Fibroblast of lung (primary cell): ENCODE data around the gene CLCNKA. TPM values are rescaled to one million over a fixed set of nuclear protein-coding genes. Genes with fewer than 3 reads are reported as not detected.

ENCODE experiments used
- DNase-seq, 2 donors: peaks; one replicate each; pipeline versions ENCODE4 v3.0.0 to v3.0.0-alpha.2; 2010; ENCODE audit warnings: low read depth in 2 of 2
- H2AFZ ChIP-seq: 2 replicates; pipeline ENCODE4 v1.5.1; 2012; ENCODE audit warnings: low read length, control low read depth, inconsistent platforms
- H3K27ac ChIP-seq: 2 replicates; pipeline ENCODE4 v1.5.1; 2011; ENCODE audit warnings: low read length, control low read depth; ENCODE audit not compliant: insufficient read depth
- H3K27me3 ChIP-seq: 2 replicates; pipeline ENCODE4 v1.5.1; 2011; ENCODE audit warnings: mild to moderate bottlenecking, low read length; ENCODE audit not compliant: control insufficient read depth, insufficient read depth
- H3K36me3 ChIP-seq: 2 replicates; pipeline ENCODE4 v1.5.1; 2011; ENCODE audit warnings: low read length; ENCODE audit not compliant: control insufficient read depth, insufficient read depth
- H3K4me1 ChIP-seq: 2 replicates; pipeline ENCODE4 v1.5.1; 2011; ENCODE audit warnings: low read length; ENCODE audit not compliant: control insufficient read depth, insufficient read depth; ENCODE audit errors: extremely low read depth
- H3K4me2 ChIP-seq: 2 replicates; pipeline ENCODE4 v1.5.1; 2011; ENCODE audit warnings: low read length, control low read depth; ENCODE audit not compliant: insufficient read depth; ENCODE audit errors: extremely low read depth
- H3K4me3 ChIP-seq, 4 experiments: fragments of 200-600 bp in 1 of 4; sonication (generic) in 1 of 4; replicated peaks in 1 of 4; 2 replicates each; pipeline ENCODE4 v1.5.1; 2011 to 2016; ENCODE audit warnings: low read length in 4 of 4, low read depth in 3 of 4, mild to moderate bottlenecking in 3 of 4, control low read depth in 2 of 4, inconsistent platforms in 1 of 4, mixed read lengths in 1 of 4; ENCODE audit not compliant: insufficient read depth in 1 of 4; ENCODE audit errors: control extremely low read depth in 1 of 4
- H3K79me2 ChIP-seq: 2 replicates; pipeline ENCODE4 v1.5.1; 2012; ENCODE audit warnings: mild to moderate bottlenecking, low read length, inconsistent platforms; ENCODE audit not compliant: control insufficient read depth, insufficient read depth
- H3K9ac ChIP-seq: 2 replicates; pipeline ENCODE4 v1.5.1; 2011; ENCODE audit warnings: mild to moderate bottlenecking, low read length, control low read depth; ENCODE audit not compliant: insufficient read depth
- H3K9me3 ChIP-seq: 2 replicates; pipeline ENCODE4 v1.5.1; 2012; ENCODE audit warnings: low read depth, low read length; ENCODE audit not compliant: control insufficient read depth, insufficient read depth
- H4K20me1 ChIP-seq: 2 replicates; pipeline ENCODE4 v1.5.1; 2011; ENCODE audit warnings: low read length; ENCODE audit not compliant: control insufficient read depth, insufficient read depth; ENCODE audit errors: extremely low read depth
- CTCF ChIP-seq, 2 donors: IDR thresholded peaks in 1 of 2; conservative IDR thresholded peaks in 1 of 2; 1 replicate in 1 of 2; 2 replicates in 1 of 2; pipeline ENCODE4 v1.5.1; 2011 to 2012; ENCODE audit warnings: low read length in 2 of 2, control low read depth in 1 of 2, inconsistent platforms in 1 of 2, low read depth in 1 of 2, mild to moderate bottlenecking in 1 of 2
- EZH2 ChIP-seq: IDR thresholded peaks from 2 replicates; pipeline ENCODE4 v1.5.1; 2012; ENCODE audit warnings: low read length, control low read depth, mild to moderate bottlenecking; ENCODE audit errors: missing control alignments
- polyA plus RNA-seq, 2 donors: library from polyadenylated mRNA; depleted of rRNA in 1 of 2; stranded (reverse) in 1 of 2; unstranded in 1 of 2; fragments of >200 nt; gene quantifications; 2 replicates each; pipeline ENCODE4 v1.2.1, GENCODE V29; 2011 to 2012; ENCODE audit warnings: missing spikeins in 1 of 2
- total RNA-seq: library from RNA; depleted of rRNA; stranded (reverse); fragments of >200 nt; gene quantifications from 2 replicates; pipeline ENCODE4 v1.2.1, GENCODE V29; 2014

Gene CLCNKA
- total and polyA plus RNA-seq, 2 donors (not counting 1 experiment from before 2014, with no cell fraction given), result under 0.01 TPM; not detected in 1

- Histone ChIP-seq H3K4me1 (no peaks in the 10 kb centered on the region), H3K4me2 (no peak overlapping the region), H3K4me3 (no peak overlapping the region), H3K9ac (no peak overlapping the region), H3K9me3 (no peaks in the 10 kb centered on the region), H2AFZ (no peak overlapping the region), H4K20me1 (no peaks in the 10 kb centered on the region), H3K79me2 (no peaks in the 10 kb centered on the region), H3K27ac (no peak overlapping the region), H3K27me3 (no peaks in the 10 kb centered on the region), H3K36me3 (no peaks in the 10 kb centered on the region)
- DNase-seq, result no peak
- TF ChIP-seq EZH2 (no peak), CTCF (conservative IDR thresholded peaks at IDR 0.05 in 1 of 2, IDR thresholded peaks at IDR 0.05 in 1 of 2; ENCODE audit: low read depth in 1 of 2, low read length in 2 of 2) (no peak)
Measured at GRCh38 chr1:15992187-15992553, 29.7 kb upstream of the CLCNKA start.

- no peak for DNase-seq
- Histone ChIP-seq H3K4me1 (no peaks in the 10 kb centered on the region), H2AFZ (no peak overlapping the region), H3K36me3 (no peaks in the 10 kb centered on the region), H4K20me1 (no peaks in the 10 kb centered on the region), H3K79me2 (no peaks in the 10 kb centered on the region), H3K9ac (no peak overlapping the region), H3K9me3 (no peaks in the 10 kb centered on the region), H3K27ac (no peak overlapping the region), H3K4me2 (no peak overlapping the region), H3K4me3 (no peak overlapping the region), H3K27me3 (peaks cover 2% of the 10 kb centered on the region)
- no peak for TF ChIP-seq CTCF (conservative IDR thresholded peaks at IDR 0.05 in 1 of 2, IDR thresholded peaks at IDR 0.05 in 1 of 2; ENCODE audit: low read depth in 1 of 2, low read length in 2 of 2)
- TF ChIP-seq EZH2, result no peak
Measured at GRCh38 chr1:15992582-15993500, 29.0 kb upstream of the CLCNKA start.

GRCh38 chr1:15993666-15994065 lies 28.2 kb upstream of the CLCNKA start:
- H3K27me3 ChIP-seq, result peaks cover 3% of the 10 kb centered on the region
- H3K9me3 ChIP-seq, result no peaks in the 10 kb centered on the region
- H2AFZ ChIP-seq, result no peak overlapping the region
- no peaks in the 10 kb centered on the region for H3K79me2 ChIP-seq
- H3K27ac ChIP-seq, result no peak overlapping the region
- no peaks in the 10 kb centered on the region for H3K4me1 ChIP-seq
- TF ChIP-seq CTCF (conservative IDR thresholded peaks at IDR 0.05 in 1 of 2, IDR thresholded peaks at IDR 0.05 in 1 of 2; ENCODE audit: low read depth in 1 of 2, low read length in 2 of 2) (no peak), EZH2 (no peak)
- H3K9ac ChIP-seq, result no peak overlapping the region
- no peaks in the 10 kb centered on the region for H4K20me1 ChIP-seq
- H3K4me3 ChIP-seq, result no peak overlapping the region
- H3K36me3 ChIP-seq, result no peaks in the 10 kb centered on the region
- no peak overlapping the region for H3K4me2 ChIP-seq
- DNase-seq, result no peak
